Measurements from ENCODE around the gene FCN1. TPM values are rescaled to one million over a fixed set of nuclear protein-coding genes. Genes with fewer than 3 reads are reported as not detected.

The FCN1 gene
- total RNA-seq, 1 donor from 2014 or later: not detected

DNA sequence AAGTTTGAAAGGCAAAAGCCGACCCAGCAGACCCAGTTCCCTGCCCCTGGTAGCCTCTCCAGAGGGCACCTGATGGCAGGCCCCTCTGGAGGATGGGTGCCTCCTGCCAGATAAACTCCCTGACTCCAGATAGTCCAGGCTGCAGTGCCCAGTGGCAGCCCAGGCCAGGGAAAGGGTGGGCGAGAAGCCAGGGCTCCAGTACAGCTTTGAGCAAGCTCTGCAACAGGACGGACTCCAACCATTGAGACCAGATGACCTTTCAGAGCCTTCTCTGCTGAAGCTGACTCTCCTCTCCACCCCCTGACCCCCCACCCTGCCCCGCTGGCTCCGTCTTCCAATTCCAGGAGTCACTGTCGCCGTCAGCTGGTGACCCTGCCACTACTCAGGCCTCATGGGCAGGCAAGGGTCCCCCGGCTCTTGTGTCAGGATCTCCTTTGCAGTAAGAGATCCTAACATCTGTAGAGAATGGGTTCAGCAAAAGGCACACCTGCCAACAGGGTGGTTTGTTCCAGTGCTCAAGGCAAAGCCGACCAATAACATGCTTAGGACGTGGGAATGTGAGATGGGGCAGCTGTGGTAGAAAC is 15.5 kb upstream of the FCN1 start:
- no peak overlapping the region for H3K27ac Mint-ChIP-seq
- H3K9me3 Mint-ChIP-seq: no peaks in the 10 kb centered on the region
- TF ChIP-seq, protein P1, sequence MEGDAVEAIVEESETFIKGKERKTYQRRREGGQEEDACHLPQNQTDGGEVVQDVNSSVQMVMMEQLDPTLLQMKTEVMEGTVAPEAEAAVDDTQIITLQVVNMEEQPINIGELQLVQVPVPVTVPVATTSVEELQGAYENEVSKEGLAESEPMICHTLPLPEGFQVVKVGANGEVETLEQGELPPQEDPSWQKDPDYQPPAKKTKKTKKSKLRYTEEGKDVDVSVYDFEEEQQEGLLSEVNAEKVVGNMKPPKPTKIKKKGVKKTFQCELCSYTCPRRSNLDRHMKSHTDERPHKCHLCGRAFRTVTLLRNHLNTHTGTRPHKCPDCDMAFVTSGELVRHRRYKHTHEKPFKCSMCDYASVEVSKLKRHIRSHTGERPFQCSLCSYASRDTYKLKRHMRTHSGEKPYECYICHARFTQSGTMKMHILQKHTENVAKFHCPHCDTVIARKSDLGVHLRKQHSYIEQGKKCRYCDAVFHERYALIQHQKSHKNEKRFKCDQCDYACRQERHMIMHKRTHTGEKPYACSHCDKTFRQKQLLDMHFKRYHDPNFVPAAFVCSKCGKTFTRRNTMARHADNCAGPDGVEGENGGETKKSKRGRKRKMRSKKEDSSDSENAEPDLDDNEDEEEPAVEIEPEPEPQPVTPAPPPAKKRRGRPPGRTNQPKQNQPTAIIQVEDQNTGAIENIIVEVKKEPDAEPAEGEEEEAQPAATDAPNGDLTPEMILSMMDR (conservative IDR thresholded peaks at IDR 0.05): no peak
- H3K36me3 Mint-ChIP-seq: no peaks in the 10 kb centered on the region
- H3K4me3 Mint-ChIP-seq: no peak overlapping the region
- peaks cover 48% of the 10 kb centered on the region for H3K27me3 Mint-ChIP-seq
- no peak for DNase-seq (ENCODE audit: extremely low spot score, unreplicated experiment)
- H3K4me1 Mint-ChIP-seq (ENCODE audit: unreplicated experiment): peaks cover 16% of the 10 kb centered on the region

DNA sequence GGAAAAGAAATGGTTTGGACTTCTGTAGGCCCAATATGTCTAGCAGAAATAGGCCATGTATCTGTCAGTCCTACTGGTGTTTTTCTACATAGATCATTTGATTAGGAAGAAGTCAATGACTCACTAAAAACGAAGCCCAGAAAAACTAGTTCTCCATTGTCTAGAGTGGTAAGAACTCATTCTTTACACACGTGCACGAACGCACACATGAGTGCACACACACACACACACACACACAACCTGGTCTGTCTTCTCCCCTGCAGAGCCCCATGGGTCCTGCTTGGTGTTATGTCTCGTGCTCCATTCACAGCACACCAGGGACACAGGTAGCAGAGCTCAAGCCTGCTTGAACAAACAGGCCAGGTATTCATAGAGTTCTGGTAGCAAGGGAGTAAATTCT is 14.9 kb upstream of the FCN1 start:
- Mint-ChIP-seq H3K4me3 (no peak overlapping the region), H3K27me3 (peaks cover 48% of the 10 kb centered on the region), H3K9me3 (no peaks in the 10 kb centered on the region), H3K36me3 (no peaks in the 10 kb centered on the region), H3K27ac (no peak overlapping the region), H3K4me1 (ENCODE audit: unreplicated experiment) (peaks cover 16% of the 10 kb centered on the region)
- TF ChIP-seq, protein P1 (conservative IDR thresholded peaks at IDR 0.05): no peak
- DNase-seq (ENCODE audit: extremely low spot score, unreplicated experiment): no peak

DNA sequence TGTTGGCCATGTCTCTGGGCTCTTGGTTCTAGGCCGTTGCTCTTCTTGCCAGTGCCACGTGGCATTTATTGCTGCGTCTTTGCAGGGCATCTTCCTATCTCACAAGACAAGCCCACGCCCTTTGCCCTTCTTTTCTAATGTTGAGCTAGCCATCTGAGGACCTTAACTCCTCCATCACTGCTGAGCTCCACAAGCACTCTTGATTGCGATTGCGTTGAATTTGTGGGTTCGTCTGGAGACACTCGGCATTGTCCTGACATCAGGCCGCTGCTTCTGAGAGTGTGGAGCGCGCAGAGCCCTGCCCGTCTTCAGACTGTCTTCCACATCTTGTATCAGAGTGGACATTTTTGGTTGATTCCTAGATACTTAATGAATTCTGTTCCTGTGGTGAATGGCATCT is 14.5 kb upstream of the FCN1 start:
- no peak for DNase-seq (ENCODE audit: extremely low spot score, unreplicated experiment)
- no peaks in the 10 kb centered on the region for H3K36me3 Mint-ChIP-seq
- TF ChIP-seq, protein P1 (conservative IDR thresholded peaks at IDR 0.05): no peak
- no peak overlapping the region for H3K27ac Mint-ChIP-seq
- no peak overlapping the region for H3K4me3 Mint-ChIP-seq
- H3K9me3 Mint-ChIP-seq: no peaks in the 10 kb centered on the region
- peaks cover 44% of the 10 kb centered on the region for H3K27me3 Mint-ChIP-seq
- peaks cover 16% of the 10 kb centered on the region for H3K4me1 Mint-ChIP-seq (ENCODE audit: unreplicated experiment)

DNA sequence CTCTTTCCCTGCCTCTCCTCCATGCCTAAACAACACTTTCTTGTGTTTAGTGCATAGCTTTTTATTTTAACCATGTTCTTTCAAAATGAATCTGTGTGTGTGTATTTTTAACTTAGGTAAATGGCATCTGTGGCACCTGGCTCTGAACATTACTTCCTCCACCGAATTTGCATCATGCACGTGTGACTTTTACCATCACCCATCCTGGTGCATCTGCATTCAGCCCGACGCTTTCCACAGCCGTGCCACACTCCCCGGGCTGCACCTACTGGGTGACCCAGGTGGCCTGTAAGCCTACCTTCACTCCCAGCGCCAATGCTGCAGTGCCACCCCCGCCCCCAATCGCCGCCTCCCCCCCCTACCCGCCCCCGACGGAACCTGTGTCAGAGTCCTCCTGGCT is 12.7 kb upstream of the FCN1 start:
- no peak for DNase-seq (ENCODE audit: extremely low spot score, unreplicated experiment)
- H3K9me3 Mint-ChIP-seq: no peaks in the 10 kb centered on the region
- no peak overlapping the region for H3K4me3 Mint-ChIP-seq
- H3K36me3 Mint-ChIP-seq: no peaks in the 10 kb centered on the region
- H3K4me1 Mint-ChIP-seq (ENCODE audit: unreplicated experiment): peaks cover 8% of the 10 kb centered on the region
- TF ChIP-seq, protein P1 (conservative IDR thresholded peaks at IDR 0.05): no peak
- no peak overlapping the region for H3K27ac Mint-ChIP-seq
- H3K27me3 Mint-ChIP-seq: peaks cover 29% of the 10 kb centered on the region

DNA sequence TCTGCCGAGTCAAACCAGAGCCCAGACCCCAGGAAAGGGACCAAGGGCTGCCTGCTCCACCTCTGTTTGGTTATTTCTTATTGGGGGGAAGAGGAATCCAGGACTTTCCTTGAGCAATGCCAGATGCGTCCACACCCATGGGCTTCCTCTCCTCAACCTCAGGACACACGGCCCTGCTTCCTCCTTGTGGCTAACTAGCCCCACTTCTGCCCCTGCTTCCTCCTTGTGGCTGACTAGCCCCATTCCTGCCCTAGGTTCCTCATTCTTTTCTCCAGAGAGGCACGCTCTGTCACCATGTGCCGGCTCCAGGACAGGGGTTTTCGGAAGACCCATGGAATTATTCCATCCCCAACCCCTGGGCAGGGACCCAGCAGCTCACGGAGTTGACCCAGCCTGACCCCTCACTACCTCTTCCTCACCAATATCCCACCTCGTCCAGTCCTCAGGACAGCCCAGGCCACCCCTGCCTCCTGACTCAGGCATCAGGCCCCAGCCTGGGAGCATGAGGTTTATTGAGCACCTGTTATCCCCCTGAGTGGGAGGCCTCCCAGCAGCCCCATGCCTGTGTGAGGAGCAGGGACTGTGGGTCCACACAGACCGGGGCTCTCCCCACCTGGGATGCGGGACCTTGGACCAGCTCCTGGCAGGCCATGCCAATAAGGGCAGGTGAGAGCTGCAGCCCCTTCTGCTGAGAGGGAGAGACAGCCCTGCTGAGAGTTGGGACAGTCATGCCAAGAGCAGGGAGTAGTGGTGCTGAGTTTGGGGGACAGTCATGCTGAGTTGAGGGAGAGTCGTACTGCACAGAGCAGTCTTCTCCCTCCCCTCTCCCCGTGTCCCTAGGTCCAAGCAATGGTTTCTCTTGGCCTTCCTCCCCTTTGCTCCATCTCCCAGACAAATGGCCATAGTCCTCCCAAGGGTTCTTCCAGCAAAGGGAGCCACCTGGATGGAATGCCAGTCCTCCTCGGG is 11.8 kb upstream of the FCN1 start:
- no peak for DNase-seq (ENCODE audit: extremely low spot score, unreplicated experiment)
- TF ChIP-seq, protein P1 (conservative IDR thresholded peaks at IDR 0.05): no peak
- Mint-ChIP-seq H3K4me1 (ENCODE audit: unreplicated experiment) (no peaks in the 10 kb centered on the region), H3K27ac (no peak overlapping the region), H3K4me3 (no peak overlapping the region), H3K36me3 (no peaks in the 10 kb centered on the region), H3K9me3 (no peaks in the 10 kb centered on the region), H3K27me3 (peaks cover 20% of the 10 kb centered on the region)
